ENCODE measurements around the gene AGT.
"Not testable (repeated sequence)": the region's sequence is repeated elsewhere in the genome, so short reads cannot be mapped to it uniquely, and the experiment has no call there.

AGT gene

GRCh38 chr1:230684998-230685397 is 28.9 kb downstream of the AGT start:
- no peak for DNase-seq

- DNase-seq = no peak
Observed at GRCh38 chr1:230684146-230684545, 29.8 kb downstream of the AGT start.

GRCh38 chr1:230682882-230683610 is 30.9 kb downstream of the AGT start:
- no peak for DNase-seq

- no peak for DNase-seq
Observed at GRCh38 chr1:230682274-230682673, 31.6 kb downstream of the AGT start.

GRCh38 chr1:230681599-230681998 is 32.3 kb downstream of the AGT start:
- peak; percentile 77 for DNase-seq

GRCh38 chr1:230680300-230681025 is 33.5 kb downstream of the AGT start:
- no peak for DNase-seq

- no peak for DNase-seq
Observed at GRCh38 chr1:230679825-230680224, 34.1 kb downstream of the AGT start.

- DNase-seq = no peak
Observed at GRCh38 chr1:230679192-230679591, 34.7 kb downstream of the AGT start.

GRCh38 chr1:230677200-230677599 is 36.7 kb downstream of the AGT start:
- no peak for DNase-seq

GRCh38 chr1:230674581-230674980 is 39.3 kb downstream of the AGT start:
- no peak for DNase-seq

GRCh38 chr1:230669543-230669942 is 44.4 kb downstream of the AGT start:
- no peak for DNase-seq

GRCh38 chr1:230668227-230668626 is 45.7 kb downstream of the AGT start:
- DNase-seq = no peak

- no peak for DNase-seq
Observed at GRCh38 chr1:230661976-230662375, 51.9 kb downstream of the AGT start.

- DNase-seq = no peak
Observed at GRCh38 chr1:230658691-230659090, 55.2 kb downstream of the AGT start.

GRCh38 chr1:230658103-230658502 is 55.8 kb downstream of the AGT start:
- DNase-seq = not testable (repeated sequence)

- not testable (repeated sequence) for DNase-seq
Observed at GRCh38 chr1:230656719-230657118, 57.2 kb downstream of the AGT start.
